Activated CD8-positive, alpha-beta T cell treated with anti-CD3 and anti-CD28 coated beads for 36 hours (primary cell): ENCODE results near the gene ASB6. TPM values are rescaled to one million over a fixed set of nuclear protein-coding genes. Genes with fewer than 3 reads are reported as not detected.
A peak's percentile ranks its signal among the peaks of the same experiment; 100 is the strongest.
"Not testable (repeated sequence)": the region's sequence is repeated elsewhere in the genome, so short reads cannot be mapped to it uniquely, and the experiment has no call there.

Source experiments
- ATAC-seq: fragments of 200-7000 bp; cut with Tn5 transposase; one replicate; pipeline ENCODE4 v1.10.0; 2021; ENCODE audit warnings: mild to moderate bottlenecking, moderate library complexity
- CTCF ChIA-PET: fragments of 350-600 bp; sonication (Branson Sonifier 250); formaldehyde crosslinking; loops from one replicate; lab custom pipeline; 2021; ENCODE audit warnings: antibody characterized with exemption; lab: Charles Lee
- POLR2A ChIA-PET: fragments of 350-600 bp; sonication (Branson Sonifier 250); formaldehyde crosslinking; loops from one replicate; lab custom pipeline; 2021; ENCODE audit warnings: antibody characterized with exemption; lab: Charles Lee
- DNase-seq: peaks from one replicate; pipeline ENCODE4 v3.0.0-alpha.2; 2020
- H3K27ac Mint-ChIP-seq: one replicate; pipeline ENCODE4 v1.8.0; 2021; ENCODE audit warnings: mild to moderate bottlenecking, mixed read lengths
- H3K27me3 Mint-ChIP-seq: one replicate; pipeline ENCODE4 v1.8.0; 2021; ENCODE audit warnings: mixed read lengths
- H3K36me3 Mint-ChIP-seq: one replicate; pipeline ENCODE4 v1.8.0; 2021; ENCODE audit warnings: low read depth, mixed read lengths
- H3K4me1 Mint-ChIP-seq: one replicate; pipeline ENCODE4 v1.8.0; 2021; ENCODE audit warnings: low read depth, mixed read lengths
- H3K4me3 Mint-ChIP-seq: one replicate; pipeline ENCODE4 v1.8.0; 2021; ENCODE audit warnings: mild to moderate bottlenecking, moderate library complexity, mixed read lengths
- H3K9me3 Mint-ChIP-seq: one replicate; pipeline ENCODE4 v1.8.0; 2021; ENCODE audit warnings: mixed read lengths
- CTCF ChIP-seq: fragments of 200-600 bp; IDR thresholded peaks from one replicate; pipeline ENCODE4 v1.8.0; 2022; ENCODE audit warnings: antibody characterized with exemption, mild to moderate bottlenecking
- intact Hi-C: fragments of 100-400 bp; cut with micrococcal nuclease; formaldehyde crosslinking; loops from one replicate; pipeline ENCODE4 v1.10.0; 2022
- total RNA-seq, 2 experiments: library from RNA; stranded (reverse); gene quantifications; one replicate each; pipeline ENCODE4 v1.2.3, GENCODE V29; 2021

ASB6 gene
- total RNA-seq, 2 experiments from 2014 or later = 16.6 TPM

DNA sequence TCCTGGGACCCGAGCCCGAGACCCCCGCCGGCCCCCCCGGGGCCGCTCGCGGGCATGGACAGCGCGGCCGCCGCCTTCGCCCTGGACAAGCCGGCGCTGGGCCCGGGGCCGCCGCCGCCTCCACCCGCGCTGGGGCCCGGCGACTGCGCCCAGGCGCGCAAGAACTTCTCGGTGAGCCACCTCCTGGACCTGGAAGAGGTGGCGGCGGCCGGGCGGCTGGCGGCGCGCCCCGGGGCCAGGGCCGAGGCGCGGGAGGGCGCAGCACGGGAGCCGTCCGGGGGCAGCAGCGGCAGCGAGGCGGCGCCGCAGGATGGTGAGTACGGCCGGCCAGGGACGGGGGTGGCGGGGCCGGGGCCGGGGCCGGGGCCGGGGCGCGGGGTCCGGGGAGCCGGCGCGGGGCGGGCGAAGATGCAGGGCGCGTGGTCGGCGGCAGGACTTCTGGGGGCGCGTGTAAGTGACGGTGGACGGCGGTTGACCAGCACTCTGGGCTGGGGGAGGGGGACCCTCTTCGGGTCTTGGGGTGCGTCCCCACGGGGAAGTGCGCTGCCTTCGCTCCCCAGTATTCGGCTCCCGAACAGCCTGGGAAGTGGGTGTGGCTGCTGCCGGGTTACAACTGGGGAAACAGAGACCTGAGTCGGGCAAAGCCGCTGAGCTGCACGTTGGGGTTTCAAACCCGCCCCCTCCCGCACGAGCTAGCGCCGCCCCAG, 24.0 kb upstream of the ASB6 start:
- ChIA-PET CTCF (interaction anchor here (1.4 kb wide), 1 partner anchor 523 kb away, joined by 4 read pairs; no protein-coding TSS in a partner anchor), POLR2A (interaction anchor here (1.3 kb wide), 1 partner anchor 31 kb away, joined by 4 read pairs; no protein-coding TSS in a partner anchor)
- TF ChIP-seq CTCF = no peak
- peak; percentile 12 for DNase-seq
- peaks cover 13% of the 10 kb centered on the region for H3K27me3 Mint-ChIP-seq
- no peaks in the 10 kb centered on the region for H3K9me3 Mint-ChIP-seq
- H3K36me3 Mint-ChIP-seq = no peaks in the 10 kb centered on the region
- peaks cover 7% of the 10 kb centered on the region for H3K4me1 Mint-ChIP-seq
- H3K4me3 Mint-ChIP-seq = peak overlapping the region; percentile 31
- intact Hi-C loops = no loop called here
- H3K27ac Mint-ChIP-seq = no peak overlapping the region
- peak; percentile 18 for ATAC-seq

- Mint-ChIP-seq H3K4me1 (peaks cover 7% of the 10 kb centered on the region), H3K27me3 (peaks cover 13% of the 10 kb centered on the region), H3K27ac (no peak within 1 kb of the TSS), H3K9me3 (no peaks in the 10 kb centered on the region), H3K36me3 (no peaks in the 10 kb centered on the region), H3K4me3 (peak within 1 kb of the TSS; percentile 44)
- intact Hi-C loops = no loop called here
- ATAC-seq (peak; percentile 73), DNase-seq (peak; percentile 64)
- TF ChIP-seq CTCF = no peak
- POLR2A ChIA-PET = interaction anchor here (0.7 to 1.3 kb wide), 2 partner anchors 31 to 379 kb away, joined by 3 to 4 read pairs; no protein-coding TSS in a partner anchor
- CTCF ChIA-PET = interaction anchor here (1.4 kb wide), 1 partner anchor 522 kb away, joined by 4 read pairs; no protein-coding TSS in a partner anchor
Observed at GRCh38 chr9:129665389-129665775, 23.4 kb upstream of the ASB6 start, which contains the start of gene PRRX2. TSS of gene PRRX2 (plus strand) at chr9:129665647. CDS start at chr9:129665868, 221 bp downstream.

DNA sequence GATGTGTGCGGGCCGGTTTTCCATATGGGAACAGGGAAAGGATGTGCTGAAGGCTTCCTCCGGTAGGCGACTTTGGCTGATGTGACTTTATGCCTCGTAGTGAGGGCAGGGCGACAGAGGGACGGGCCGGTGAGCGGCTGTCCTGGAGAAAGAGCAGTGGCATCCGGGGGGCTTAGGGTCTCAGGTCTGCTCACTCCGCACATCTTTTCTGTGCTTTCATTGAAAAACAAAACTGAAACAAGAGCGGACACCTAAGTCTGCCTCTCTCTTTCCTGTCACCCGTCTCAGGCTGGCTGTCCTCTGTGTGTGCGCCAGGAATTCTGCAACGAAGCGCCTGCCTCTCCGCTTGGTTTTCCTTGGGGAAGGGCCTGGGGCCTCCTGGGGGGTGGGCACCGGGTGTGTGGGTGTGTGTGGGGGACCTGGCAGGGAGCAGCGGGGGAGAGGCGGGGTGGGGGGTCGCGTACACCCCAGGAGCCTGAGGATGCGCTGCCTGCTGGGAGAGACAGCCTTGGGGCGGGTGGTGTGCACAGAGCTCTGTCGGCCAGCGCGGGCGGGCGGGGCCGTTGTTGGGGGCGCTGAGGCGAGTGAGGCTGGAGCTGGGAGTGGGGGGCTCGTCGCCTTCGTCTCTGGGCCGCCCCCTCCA, 22.9 kb upstream of the ASB6 start:
- ATAC-seq (peak; percentile 64), DNase-seq (peak; percentile 29)
- POLR2A ChIA-PET = interaction anchor here (0.7 to 1.3 kb wide), 2 partner anchors 32 to 379 kb away, joined by 3 to 4 read pairs; no protein-coding TSS in a partner anchor
- no peaks in the 10 kb centered on the region for H3K9me3 Mint-ChIP-seq
- peaks cover 7% of the 10 kb centered on the region for H3K4me1 Mint-ChIP-seq
- CTCF ChIA-PET = interaction anchor here (1.4 kb wide), 1 partner anchor 522 kb away, joined by 4 read pairs; no protein-coding TSS in a partner anchor
- no peak for TF ChIP-seq CTCF
- H3K36me3 Mint-ChIP-seq = no peaks in the 10 kb centered on the region
- no peak overlapping the region for H3K27ac Mint-ChIP-seq
- intact Hi-C loops = no loop called here
- H3K4me3 Mint-ChIP-seq = peak overlapping the region; percentile 44
- peaks cover 13% of the 10 kb centered on the region for H3K27me3 Mint-ChIP-seq

DNA sequence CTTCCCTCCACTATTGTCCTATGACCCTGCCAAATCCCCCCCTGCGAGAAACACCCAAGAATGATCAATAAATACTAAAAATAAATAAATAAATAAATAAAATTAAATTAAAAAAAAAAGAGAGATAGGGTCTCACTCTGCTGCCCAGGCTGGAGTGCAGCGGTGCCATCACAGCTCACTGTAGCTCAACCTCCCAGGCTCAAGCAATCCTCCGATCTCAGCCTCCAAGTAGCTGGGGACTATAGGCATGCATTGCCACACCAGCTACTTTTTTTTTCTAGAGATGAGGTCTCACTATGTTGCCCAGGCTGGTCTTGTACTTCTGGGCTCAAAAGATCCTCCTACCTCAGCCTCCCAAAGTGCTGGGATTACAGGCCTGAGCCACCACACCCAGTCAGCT, 20.3 kb upstream of the ASB6 start:
- CTCF ChIA-PET = interaction anchor here (1.4 kb wide), 1 partner anchor 65 kb away, joined by 4 read pairs; no protein-coding TSS in a partner anchor
- intact Hi-C loops, ATAC-seq, H3K4me1 Mint-ChIP-seq, H3K9me3 Mint-ChIP-seq, POLR2A ChIA-PET, H3K27ac Mint-ChIP-seq, H3K27me3 Mint-ChIP-seq, DNase-seq, H3K4me3 Mint-ChIP-seq, H3K36me3 Mint-ChIP-seq: not testable (repeated sequence)

- ChIA-PET CTCF (interaction anchor here (0.9 to 1.1 kb wide), 2 partner anchors 66 to 77 kb away, joined by 3 to 5 read pairs; no protein-coding TSS in a partner anchor), POLR2A (no interaction called here)
- Mint-ChIP-seq H3K27me3 (peaks cover 6% of the 10 kb centered on the region), H3K36me3 (no peaks in the 10 kb centered on the region), H3K4me1 (peaks cover 7% of the 10 kb centered on the region), H3K4me3 (no peak overlapping the region), H3K27ac (no peak overlapping the region), H3K9me3 (no peaks in the 10 kb centered on the region)
- DNase-seq (no peak), ATAC-seq (no peak)
- intact Hi-C loops = no loop called here
- no peak for TF ChIP-seq CTCF
Observed at GRCh38 chr9:129661029-129661428, 19.1 kb upstream of the ASB6 start.
